SJSA1 (cell line): ENCODE data around the gene LGALS7B. TPM values are rescaled to one million over a fixed set of nuclear protein-coding genes. Genes with fewer than 3 reads are reported as not detected.
"Not testable (repeated sequence)": the region's sequence is repeated elsewhere in the genome, so short reads cannot be mapped to it uniquely, and the experiment has no call there.

Experiments used
- DNase-seq, 2 experiments: peaks; one replicate each; pipeline ENCODE4 v3.0.0-alpha.2; 2015 to 2020; ENCODE audit warnings: low spot score in 2 of 2, low read depth in 1 of 2
- H3K27ac ChIP-seq: fragments of 250-450 bp; sonication (Bioruptor Pico); 2 replicates; pipeline ENCODE4 v1.5.1; 2020; ENCODE audit warnings: mild to moderate bottlenecking, moderate library complexity
- H3K27me3 ChIP-seq: fragments of 250-450 bp; sonication (Bioruptor Pico); replicated peaks from 2 replicates; pipeline ENCODE4 v1.5.1; 2020; ENCODE audit warnings: mild to moderate bottlenecking, moderate library complexity
- H3K36me3 ChIP-seq: fragments of 250-450 bp; sonication (Bioruptor Pico); 2 replicates; pipeline ENCODE4 v1.5.1; 2020; ENCODE audit warnings: mild to moderate bottlenecking
- H3K4me1 ChIP-seq: fragments of 250-450 bp; sonication (Bioruptor Pico); replicated peaks from 2 replicates; pipeline ENCODE4 v1.6.1; 2021; ENCODE audit warnings: mild to moderate bottlenecking
- H3K4me3 ChIP-seq: fragments of 250-450 bp; sonication (Bioruptor Pico); 2 replicates; pipeline ENCODE4 v1.5.1; 2020; ENCODE audit warnings: mild to moderate bottlenecking
- H3K9me3 ChIP-seq: fragments of 250-450 bp; sonication (Bioruptor Pico); replicated peaks from 2 replicates; pipeline ENCODE4 v1.5.1; 2020; ENCODE audit warnings: mild to moderate bottlenecking
- total RNA-seq: library from RNA; depleted of rRNA; stranded (reverse); fragments of >200 nt; shearing (Covaris generic); gene quantifications from 2 replicates; pipeline ENCODE4 v1.2.3, GENCODE V29; 2014; rRNA removed

Gene LGALS7B
- not detected in 2 replicates for total RNA-seq

DNA sequence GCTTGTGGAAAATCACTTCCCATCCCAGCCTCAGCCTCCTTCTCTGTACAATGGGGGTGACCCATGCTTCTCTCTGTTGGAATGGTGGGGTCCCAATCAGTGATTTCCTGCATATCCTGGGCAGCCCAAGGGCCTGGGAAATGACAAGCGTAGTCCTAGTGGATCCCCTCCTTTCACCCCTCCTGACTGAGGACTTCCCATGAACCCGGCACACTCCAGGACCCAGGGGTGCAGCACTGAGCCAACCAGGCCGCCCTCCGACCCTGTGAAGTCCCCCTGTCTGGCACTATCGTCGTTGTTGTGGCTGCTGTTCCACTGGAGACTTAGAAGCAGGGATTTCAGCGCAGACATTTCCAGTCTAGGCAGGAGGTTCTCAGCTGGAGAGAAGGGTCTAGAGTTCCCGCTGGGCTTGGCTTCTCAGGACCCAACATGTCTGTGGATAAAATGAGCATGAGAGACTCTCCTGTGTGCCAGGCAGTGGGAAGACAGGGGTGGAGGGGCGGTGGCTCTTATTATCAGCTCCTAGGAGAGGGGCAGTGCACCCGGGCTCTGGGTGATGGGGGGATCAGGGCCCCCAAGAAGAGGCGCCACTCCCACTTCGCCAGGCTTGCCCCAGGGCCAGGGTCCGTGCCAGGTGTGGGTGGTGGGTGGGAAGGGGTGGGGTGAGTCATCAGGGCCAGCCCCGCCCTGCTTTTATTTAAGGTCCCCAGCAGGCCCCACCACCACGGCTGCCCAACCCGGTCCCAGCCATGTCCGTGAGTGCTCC, at the start of gene LGALS7B:
Gene LGALS7B, plus strand, starts transcription at position 723 of the 766 bp plus-strand sequence. Its CDS starts 27 bp downstream, at position 750.
- H3K27ac ChIP-seq = no peak within 1 kb of the TSS
- H3K9me3 ChIP-seq = no peaks in the 10 kb centered on the region
- no peak within 1 kb of the TSS for H3K4me3 ChIP-seq
- no peaks in the 10 kb centered on the region for H3K36me3 ChIP-seq
- DNase-seq = no peak
- peaks cover 8% of the 10 kb centered on the region for H3K4me1 ChIP-seq
- H3K27me3 ChIP-seq = no peaks in the 10 kb centered on the region

DNA sequence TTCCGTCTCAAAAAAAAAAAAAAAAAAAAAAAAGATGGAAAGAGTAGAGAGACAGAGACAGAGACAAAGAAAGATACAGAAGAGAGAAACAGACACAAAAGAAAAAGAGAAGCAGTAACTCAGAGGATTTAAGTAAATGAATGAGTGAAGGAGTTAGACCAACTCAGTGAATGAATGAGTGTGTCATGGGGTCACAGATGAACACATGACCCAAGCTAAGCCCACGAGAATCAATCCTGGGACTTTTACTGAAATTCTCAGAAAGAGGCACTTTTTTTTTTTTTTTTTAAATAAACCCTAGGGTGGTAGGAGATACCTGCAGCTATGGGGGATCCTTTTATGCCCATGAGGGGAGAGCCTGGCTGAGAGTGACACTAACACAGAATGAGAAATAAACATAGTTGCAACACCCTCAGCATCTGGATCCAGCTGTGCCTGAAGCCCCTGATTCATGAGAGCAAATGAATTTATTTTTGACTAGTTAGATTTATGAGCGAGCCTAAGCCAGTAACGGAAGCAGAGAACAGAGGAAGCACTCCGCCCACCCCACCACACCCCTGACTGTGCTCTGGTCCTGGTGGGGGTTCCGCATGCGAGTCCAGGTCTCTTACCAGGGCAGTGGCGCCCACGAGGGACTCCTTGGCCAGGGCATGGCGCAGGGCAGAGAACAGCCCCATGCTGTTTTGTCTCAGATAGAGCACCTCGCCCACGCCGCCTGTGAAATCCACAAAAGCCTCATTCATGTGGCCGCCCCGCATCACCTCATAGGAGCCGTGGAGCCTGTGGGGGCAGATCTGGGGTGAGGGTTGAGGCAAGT, 49.4 kb upstream of the LGALS7B start:
- Histone ChIP-seq H3K9me3 (no peaks in the 10 kb centered on the region), H3K27ac (no peak overlapping the region)

DNA sequence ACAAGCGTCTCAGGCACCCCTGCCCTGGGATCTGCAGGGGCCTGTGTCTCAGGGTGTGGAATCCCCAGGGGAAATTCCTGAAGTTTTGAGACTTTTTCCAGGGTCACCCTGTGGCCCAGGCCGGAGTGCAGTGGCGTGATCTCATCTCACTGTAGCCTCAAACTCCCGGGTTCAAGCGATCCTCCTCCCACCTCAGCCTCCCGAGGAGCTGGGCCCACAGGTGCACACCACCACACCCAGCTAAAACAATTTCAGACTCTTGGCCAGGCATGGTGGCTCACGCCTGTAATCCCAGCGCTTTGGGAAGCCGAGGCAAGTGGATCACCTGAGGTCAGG, 48.8 kb upstream of the LGALS7B start:
- no peaks in the 10 kb centered on the region for H3K36me3 ChIP-seq
- H3K9me3 ChIP-seq = no peaks in the 10 kb centered on the region
- H3K4me1 ChIP-seq = peaks cover 3% of the 10 kb centered on the region
- H3K27ac ChIP-seq = no peak overlapping the region
- no peak overlapping the region for H3K4me3 ChIP-seq
- no peaks in the 10 kb centered on the region for H3K27me3 ChIP-seq
- no peak for DNase-seq

More for the DNA sequence above, 49.4 kb upstream of the LGALS7B start:
- H3K27me3 ChIP-seq = no peaks in the 10 kb centered on the region
- no peak overlapping the region for H3K4me3 ChIP-seq
- H3K4me1 ChIP-seq = peaks cover 3% of the 10 kb centered on the region
- no peak for DNase-seq
- no peaks in the 10 kb centered on the region for H3K36me3 ChIP-seq

DNA sequence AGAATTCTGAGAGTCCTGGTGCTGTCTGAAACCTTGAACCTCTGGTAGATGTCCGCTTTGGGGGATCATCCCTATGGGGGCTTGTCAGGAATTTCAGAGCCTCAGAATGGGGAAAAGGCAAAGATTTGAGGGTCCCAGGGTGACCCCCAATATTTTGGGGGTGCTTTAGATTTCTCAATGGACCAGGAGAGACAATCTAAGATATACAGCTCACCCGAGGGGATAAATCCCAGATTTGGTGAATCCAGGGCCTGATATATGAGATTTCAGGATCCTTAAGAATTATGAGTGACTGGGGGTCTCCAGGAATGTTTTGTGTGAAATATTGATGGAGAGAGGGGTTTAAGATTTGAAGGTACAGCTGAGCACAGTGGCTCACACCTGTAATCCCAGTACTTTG, 48.1 kb upstream of the LGALS7B start:
- no peak overlapping the region for H3K27ac ChIP-seq
- H3K9me3 ChIP-seq = no peaks in the 10 kb centered on the region
- no peak for DNase-seq
- H3K4me3 ChIP-seq = no peak overlapping the region
- no peaks in the 10 kb centered on the region for H3K27me3 ChIP-seq
- H3K36me3 ChIP-seq = no peaks in the 10 kb centered on the region
- H3K4me1 ChIP-seq = peaks cover 3% of the 10 kb centered on the region

DNA sequence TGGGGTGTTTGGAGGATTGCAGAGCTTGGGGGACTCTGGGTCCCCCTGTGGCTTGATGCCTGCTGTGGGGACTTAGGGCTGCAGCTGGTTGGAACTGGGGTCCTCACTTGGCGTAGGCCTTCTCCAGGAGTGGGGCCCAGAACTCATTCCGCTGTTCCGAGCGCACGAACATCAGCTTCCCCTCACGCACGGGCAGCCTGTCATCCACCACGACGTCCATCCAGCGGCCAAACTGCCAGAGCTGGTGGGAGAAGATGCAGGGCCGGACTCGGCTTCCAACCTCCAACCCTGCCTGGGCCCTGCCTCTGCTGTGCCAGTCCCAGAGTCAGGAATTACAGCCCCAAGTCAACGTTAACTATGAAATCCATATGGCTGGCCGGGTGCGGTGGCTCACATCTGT, 47.3 kb upstream of the LGALS7B start:
- Histone ChIP-seq H3K9me3 (no peaks in the 10 kb centered on the region), H3K4me3 (no peak overlapping the region), H3K27ac (no peak overlapping the region), H3K4me1 (no peaks in the 10 kb centered on the region), H3K36me3 (no peaks in the 10 kb centered on the region), H3K27me3 (no peaks in the 10 kb centered on the region)
- no peak for DNase-seq

DNA sequence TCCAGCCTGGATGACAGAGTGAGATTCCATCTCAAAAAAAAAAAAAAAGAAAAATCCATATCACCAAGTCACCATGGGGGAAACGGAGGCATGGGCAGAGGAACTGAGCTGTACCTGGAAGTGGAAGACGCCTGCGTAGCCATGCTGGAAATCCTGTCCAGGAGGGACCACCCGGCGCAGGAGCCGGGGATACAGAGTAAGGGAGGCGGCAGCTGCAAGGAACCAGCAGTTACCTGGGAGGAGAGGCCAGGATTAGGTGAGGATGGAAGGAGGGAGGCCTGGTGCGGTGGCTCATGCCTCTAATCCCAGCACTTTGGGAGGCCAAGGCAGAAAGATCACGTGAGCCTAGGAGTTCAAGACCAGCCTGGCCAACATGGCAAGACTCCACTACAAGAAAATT, 46.7 kb upstream of the LGALS7B start:
- DNase-seq = no peak
- H3K27ac ChIP-seq = no peak overlapping the region
- no peaks in the 10 kb centered on the region for H3K27me3 ChIP-seq
- no peaks in the 10 kb centered on the region for H3K36me3 ChIP-seq
- H3K9me3 ChIP-seq = no peaks in the 10 kb centered on the region
- H3K4me1 ChIP-seq = no peaks in the 10 kb centered on the region
- no peak overlapping the region for H3K4me3 ChIP-seq

DNA sequence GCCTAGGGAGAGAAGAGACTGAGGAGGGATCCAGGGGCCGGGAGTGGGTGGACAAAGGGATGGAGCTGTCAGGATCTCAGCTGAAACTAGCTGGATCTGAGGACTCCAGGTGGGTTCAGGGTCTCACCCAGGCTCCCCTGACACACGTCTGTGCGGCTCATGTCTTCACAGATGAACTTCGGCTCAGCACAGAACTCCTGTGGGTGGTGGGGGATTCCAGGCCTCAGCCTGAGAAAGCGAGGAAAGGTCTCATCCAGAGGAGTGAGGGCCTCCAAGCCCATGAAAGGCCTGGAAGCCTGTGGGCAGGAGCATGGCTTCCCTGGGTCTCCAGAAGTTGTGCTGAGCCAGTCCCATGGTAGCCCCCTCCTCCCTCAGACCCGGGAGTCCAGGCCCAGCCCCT, 46.1 kb upstream of the LGALS7B start:
- Histone ChIP-seq H3K27me3 (no peaks in the 10 kb centered on the region), H3K4me3 (no peak overlapping the region), H3K27ac (no peak overlapping the region), H3K9me3 (no peaks in the 10 kb centered on the region), H3K4me1 (no peaks in the 10 kb centered on the region), H3K36me3 (no peaks in the 10 kb centered on the region)
- no peak for DNase-seq

DNA sequence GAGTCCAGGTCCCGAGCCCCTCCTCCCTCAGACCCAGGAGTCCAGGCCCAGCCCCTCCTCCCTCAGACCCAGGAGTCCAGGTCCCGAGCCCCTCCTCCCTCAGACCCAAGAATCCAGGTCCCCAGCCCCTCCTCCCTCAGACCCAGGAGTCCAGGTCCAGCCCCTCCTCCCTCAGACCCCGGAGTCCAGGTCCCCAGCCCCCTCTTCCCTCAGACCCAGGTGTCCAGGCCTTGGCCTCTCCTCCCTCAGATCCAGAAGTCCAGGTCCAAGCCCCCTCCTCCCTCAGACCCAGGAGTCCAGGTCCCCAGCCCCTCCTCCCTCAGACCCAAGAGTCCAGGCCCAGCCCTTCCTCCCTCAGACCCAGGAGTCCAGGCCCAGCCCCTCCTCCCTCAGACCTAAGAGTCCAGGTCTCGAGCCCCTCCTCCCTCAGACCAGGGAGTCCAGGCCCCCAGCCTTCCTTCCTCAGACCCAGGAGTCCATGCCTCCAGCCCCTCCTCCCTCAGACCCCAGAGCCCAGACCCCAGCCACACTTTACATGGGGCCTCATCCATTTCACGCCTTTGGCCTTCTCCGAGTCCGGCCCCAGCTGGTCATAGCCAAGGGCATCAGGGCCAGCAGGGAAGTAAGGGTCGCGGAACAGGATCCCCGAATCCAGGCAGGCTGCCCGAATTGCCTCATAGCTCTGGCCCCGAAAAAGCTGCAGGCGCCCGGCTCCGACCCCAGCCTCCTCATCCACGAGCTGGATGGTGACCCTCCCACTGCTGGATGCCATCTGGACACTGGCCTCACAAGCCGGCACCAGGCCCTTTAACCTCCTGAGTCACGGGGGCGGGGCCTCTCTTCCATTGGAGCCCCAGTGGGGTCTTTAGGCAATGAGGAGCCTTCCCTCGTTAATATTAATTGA, 45.4 kb upstream of the LGALS7B start:
- Histone ChIP-seq H3K36me3 (no peaks in the 10 kb centered on the region), H3K27ac (no peak overlapping the region), H3K9me3 (no peaks in the 10 kb centered on the region), H3K27me3 (no peaks in the 10 kb centered on the region), H3K4me3 (no peak overlapping the region), H3K4me1 (no peaks in the 10 kb centered on the region)
- DNase-seq = no peak

DNA sequence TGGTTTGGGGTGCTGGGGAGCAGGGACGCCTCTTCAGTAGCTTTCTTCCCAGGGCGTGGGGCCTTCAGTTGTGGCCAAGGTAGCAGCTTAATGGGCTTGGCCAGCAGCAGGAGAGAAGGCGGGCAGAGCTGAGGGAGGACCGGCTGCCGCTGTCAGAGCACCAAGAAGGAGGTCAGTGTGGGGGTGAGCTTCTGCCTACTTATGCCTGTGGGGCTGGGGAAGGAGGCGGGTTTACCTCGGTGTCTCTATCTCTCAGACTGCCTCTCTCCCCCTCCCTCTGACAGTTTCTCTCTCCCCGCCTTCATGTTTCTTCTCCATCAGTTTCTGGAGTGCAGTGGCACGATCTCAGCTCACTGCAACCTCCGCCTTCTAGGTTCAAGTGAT, 44.7 kb upstream of the LGALS7B start, which contains the start of gene CAPN12:
Gene CAPN12, minus strand, starts transcription at position 177 of the 384 bp plus-strand sequence. CDS start 309 bp downstream, outside the sequence.
- Histone ChIP-seq H3K4me1 (no peaks in the 10 kb centered on the region), H3K27ac (no peak within 1 kb of the TSS), H3K27me3 (no peaks in the 10 kb centered on the region), H3K36me3 (no peaks in the 10 kb centered on the region), H3K9me3 (no peaks in the 10 kb centered on the region), H3K4me3 (no peak within 1 kb of the TSS)
- no peak for DNase-seq

DNA sequence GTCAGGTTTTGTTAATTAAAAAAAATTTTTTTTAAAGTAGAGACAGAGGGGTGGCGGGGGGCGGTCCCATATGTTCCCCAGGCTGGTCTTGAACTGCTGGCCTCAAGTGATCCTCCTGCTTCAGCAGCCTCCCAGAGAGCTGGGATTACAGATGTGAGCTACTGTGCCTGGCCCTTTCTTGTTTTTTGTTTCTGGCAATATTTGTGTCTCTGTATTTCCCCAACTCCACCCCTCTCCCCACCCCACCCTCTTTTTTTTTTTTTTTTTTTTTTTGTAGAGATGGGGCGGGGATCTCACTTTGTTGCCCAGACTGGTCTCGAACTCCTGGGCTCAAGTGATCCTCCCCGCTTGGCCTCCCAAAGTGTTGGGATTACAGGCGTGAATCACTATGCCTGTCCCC, 44.1 kb upstream of the LGALS7B start:
- Histone ChIP-seq H3K4me3 (no peak overlapping the region), H3K27ac (no peak overlapping the region), H3K4me1 (no peaks in the 10 kb centered on the region), H3K9me3 (no peaks in the 10 kb centered on the region), H3K27me3 (no peaks in the 10 kb centered on the region), H3K36me3 (no peaks in the 10 kb centered on the region)
- no peak for DNase-seq

DNA sequence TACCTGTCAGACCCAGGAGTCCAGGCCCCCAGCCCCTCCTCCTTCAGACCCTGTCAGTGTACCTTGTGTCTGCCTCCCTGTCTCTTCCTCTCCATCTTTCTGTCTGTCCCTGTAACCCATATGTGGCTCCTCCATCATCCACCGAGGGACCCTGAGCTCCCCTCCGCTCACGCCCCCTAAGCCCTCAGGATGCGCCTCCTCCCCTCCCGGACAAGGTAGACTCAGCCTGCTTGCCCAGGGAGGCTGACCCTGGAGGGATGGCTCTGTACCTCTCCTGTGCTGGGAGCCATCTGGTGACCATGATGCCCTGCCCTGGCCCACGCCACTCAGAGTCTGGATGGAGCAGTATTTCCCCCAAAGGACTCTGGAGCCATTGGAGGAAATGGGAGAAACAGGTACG, 43.7 kb upstream of the LGALS7B start:
- H3K4me1 ChIP-seq = no peaks in the 10 kb centered on the region
- H3K27me3 ChIP-seq = no peaks in the 10 kb centered on the region
- DNase-seq = no peak
- no peaks in the 10 kb centered on the region for H3K9me3 ChIP-seq
- no peak overlapping the region for H3K27ac ChIP-seq
- H3K4me3 ChIP-seq = no peak overlapping the region
- no peaks in the 10 kb centered on the region for H3K36me3 ChIP-seq

DNA sequence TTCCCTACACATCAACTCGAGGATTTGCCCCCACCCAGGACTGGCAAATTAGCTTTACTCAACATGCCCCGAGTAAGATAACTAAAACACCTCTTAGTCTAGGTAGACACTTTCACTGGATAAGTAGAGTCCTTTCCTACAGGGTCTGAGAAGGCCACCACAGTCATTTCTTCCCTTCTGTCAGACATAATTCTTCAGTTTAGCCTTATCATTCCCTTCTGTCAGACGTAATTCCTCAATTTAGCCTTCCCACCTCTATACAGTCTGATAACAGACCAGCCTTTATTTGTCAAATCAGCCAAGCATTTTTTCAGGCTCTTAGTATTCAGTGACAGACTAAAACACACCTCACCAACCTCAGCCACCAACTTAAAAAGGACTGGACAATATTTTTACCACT, 35.2 kb upstream of the LGALS7B start:
- not testable (repeated sequence) for H3K36me3 ChIP-seq, H3K27me3 ChIP-seq, H3K4me3 ChIP-seq, DNase-seq, H3K9me3 ChIP-seq, H3K27ac ChIP-seq, H3K4me1 ChIP-seq

DNA sequence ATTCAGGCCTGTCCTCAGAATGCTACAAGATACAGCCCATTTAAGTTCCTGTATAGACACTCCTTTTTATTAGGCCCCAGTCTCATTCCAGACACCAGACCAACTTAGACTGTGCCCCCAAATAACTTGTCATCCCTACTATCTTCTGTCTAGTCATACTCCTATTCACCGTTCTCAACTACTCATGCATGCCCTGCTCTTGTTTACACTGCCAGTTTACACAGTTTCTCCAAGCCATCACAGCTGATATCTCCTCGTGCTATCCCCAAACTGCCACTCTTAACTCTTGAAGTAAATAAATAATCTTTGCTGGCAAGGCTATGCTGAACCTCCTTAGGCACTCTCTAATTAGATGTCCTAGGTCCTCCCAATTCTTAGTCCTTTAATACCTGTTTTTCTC, 34.8 kb upstream of the LGALS7B start:
- DNase-seq, H3K27ac ChIP-seq, H3K4me1 ChIP-seq, H3K4me3 ChIP-seq, H3K36me3 ChIP-seq, H3K9me3 ChIP-seq, H3K27me3 ChIP-seq: not testable (repeated sequence)
